Fibroblast of lung (primary cell): ENCODE results near the gene NMNAT3. TPM values are rescaled to one million over a fixed set of nuclear protein-coding genes. Genes with fewer than 3 reads are reported as not detected.

Source experiments
- DNase-seq, 2 donors: peaks; one replicate each; pipeline versions ENCODE4 v3.0.0 to v3.0.0-alpha.2; 2010; ENCODE audit warnings: low read depth in 2 of 2
- H2AFZ ChIP-seq: 2 replicates; pipeline ENCODE4 v1.5.1; 2012; ENCODE audit warnings: low read length, control low read depth, inconsistent platforms
- H3K27ac ChIP-seq: 2 replicates; pipeline ENCODE4 v1.5.1; 2011; ENCODE audit warnings: low read length, control low read depth; ENCODE audit not compliant: insufficient read depth
- H3K27me3 ChIP-seq: 2 replicates; pipeline ENCODE4 v1.5.1; 2011; ENCODE audit warnings: mild to moderate bottlenecking, low read length; ENCODE audit not compliant: control insufficient read depth, insufficient read depth
- H3K36me3 ChIP-seq: 2 replicates; pipeline ENCODE4 v1.5.1; 2011; ENCODE audit warnings: low read length; ENCODE audit not compliant: control insufficient read depth, insufficient read depth
- H3K4me1 ChIP-seq: 2 replicates; pipeline ENCODE4 v1.5.1; 2011; ENCODE audit warnings: low read length; ENCODE audit not compliant: control insufficient read depth, insufficient read depth; ENCODE audit errors: extremely low read depth
- H3K4me2 ChIP-seq: 2 replicates; pipeline ENCODE4 v1.5.1; 2011; ENCODE audit warnings: low read length, control low read depth; ENCODE audit not compliant: insufficient read depth; ENCODE audit errors: extremely low read depth
- H3K4me3 ChIP-seq, 4 experiments: fragments of 200-600 bp in 1 of 4; sonication (generic) in 1 of 4; replicated peaks in 1 of 4; 2 replicates each; pipeline ENCODE4 v1.5.1; 2011 to 2016; ENCODE audit warnings: low read length in 4 of 4, low read depth in 3 of 4, mild to moderate bottlenecking in 3 of 4, control low read depth in 2 of 4, inconsistent platforms in 1 of 4, mixed read lengths in 1 of 4; ENCODE audit not compliant: insufficient read depth in 1 of 4; ENCODE audit errors: control extremely low read depth in 1 of 4
- H3K79me2 ChIP-seq: 2 replicates; pipeline ENCODE4 v1.5.1; 2012; ENCODE audit warnings: mild to moderate bottlenecking, low read length, inconsistent platforms; ENCODE audit not compliant: control insufficient read depth, insufficient read depth
- H3K9ac ChIP-seq: 2 replicates; pipeline ENCODE4 v1.5.1; 2011; ENCODE audit warnings: mild to moderate bottlenecking, low read length, control low read depth; ENCODE audit not compliant: insufficient read depth
- H3K9me3 ChIP-seq: 2 replicates; pipeline ENCODE4 v1.5.1; 2012; ENCODE audit warnings: low read depth, low read length; ENCODE audit not compliant: control insufficient read depth, insufficient read depth
- H4K20me1 ChIP-seq: 2 replicates; pipeline ENCODE4 v1.5.1; 2011; ENCODE audit warnings: low read length; ENCODE audit not compliant: control insufficient read depth, insufficient read depth; ENCODE audit errors: extremely low read depth
- CTCF ChIP-seq, 2 donors: IDR thresholded peaks in 1 of 2; conservative IDR thresholded peaks in 1 of 2; 1 replicate in 1 of 2; 2 replicates in 1 of 2; pipeline ENCODE4 v1.5.1; 2011 to 2012; ENCODE audit warnings: low read length in 2 of 2, control low read depth in 1 of 2, inconsistent platforms in 1 of 2, low read depth in 1 of 2, mild to moderate bottlenecking in 1 of 2
- EZH2 ChIP-seq: IDR thresholded peaks from 2 replicates; pipeline ENCODE4 v1.5.1; 2012; ENCODE audit warnings: low read length, control low read depth, mild to moderate bottlenecking; ENCODE audit errors: missing control alignments
- polyA plus RNA-seq, 2 donors: library from polyadenylated mRNA; depleted of rRNA in 1 of 2; stranded (reverse) in 1 of 2; unstranded in 1 of 2; fragments of >200 nt; gene quantifications; 2 replicates each; pipeline ENCODE4 v1.2.1, GENCODE V29; 2011 to 2012; ENCODE audit warnings: missing spikeins in 1 of 2
- total RNA-seq: library from RNA; depleted of rRNA; stranded (reverse); fragments of >200 nt; gene quantifications from 2 replicates; pipeline ENCODE4 v1.2.1, GENCODE V29; 2014

Gene NMNAT3
- total and polyA plus RNA-seq, 2 donors (not counting 1 experiment from before 2014, with no cell fraction given), result 0.68 to 2.5 TPM

GRCh38 chr3:139716908-139717485 lies 39.2 kb upstream of the NMNAT3 start:
- Histone ChIP-seq H3K79me2 (no peaks in the 10 kb centered on the region), H4K20me1 (no peaks in the 10 kb centered on the region), H3K4me3 (no peak overlapping the region), H3K27ac (no peak overlapping the region), H3K9me3 (no peaks in the 10 kb centered on the region), H3K36me3 (no peaks in the 10 kb centered on the region), H3K4me1 (no peaks in the 10 kb centered on the region), H3K27me3 (no peaks in the 10 kb centered on the region), H2AFZ (no peak overlapping the region), H3K4me2 (no peak overlapping the region), H3K9ac (no peak overlapping the region)
- no peak for TF ChIP-seq CTCF (conservative IDR thresholded peaks at IDR 0.05 in 1 of 2, IDR thresholded peaks at IDR 0.05 in 1 of 2; ENCODE audit: low read depth in 1 of 2, low read length in 2 of 2)
- no peak for TF ChIP-seq EZH2
- no peak for DNase-seq

GRCh38 chr3:139715743-139716360 lies 38.1 kb upstream of the NMNAT3 start:
- Histone ChIP-seq H3K36me3 (no peaks in the 10 kb centered on the region), H2AFZ (no peak overlapping the region), H3K27ac (no peak overlapping the region), H3K79me2 (no peaks in the 10 kb centered on the region), H3K4me2 (no peak overlapping the region), H3K4me3 (no peak overlapping the region), H3K4me1 (no peaks in the 10 kb centered on the region), H3K27me3 (no peaks in the 10 kb centered on the region), H3K9me3 (no peaks in the 10 kb centered on the region), H4K20me1 (no peaks in the 10 kb centered on the region), H3K9ac (no peak overlapping the region)
- DNase-seq, result no peak
- TF ChIP-seq EZH2, result no peak
- TF ChIP-seq CTCF (conservative IDR thresholded peaks at IDR 0.05 in 1 of 2, IDR thresholded peaks at IDR 0.05 in 1 of 2; ENCODE audit: low read depth in 1 of 2, low read length in 2 of 2), result no peak

GRCh38 chr3:139715166-139715565 lies 37.4 kb upstream of the NMNAT3 start:
- Histone ChIP-seq H3K36me3 (no peaks in the 10 kb centered on the region), H3K27ac (no peak overlapping the region)

More at GRCh38 chr3:139715166-139715565, 37.4 kb upstream of the NMNAT3 start:
- H3K79me2 ChIP-seq, result no peaks in the 10 kb centered on the region
- TF ChIP-seq EZH2, result no peak
- TF ChIP-seq CTCF (conservative IDR thresholded peaks at IDR 0.05 in 1 of 2, IDR thresholded peaks at IDR 0.05 in 1 of 2; ENCODE audit: low read depth in 1 of 2, low read length in 2 of 2), result no peak
- H3K27me3 ChIP-seq, result no peaks in the 10 kb centered on the region
- no peaks in the 10 kb centered on the region for H4K20me1 ChIP-seq
- H3K9me3 ChIP-seq, result no peaks in the 10 kb centered on the region
- DNase-seq, result no peak
- no peak overlapping the region for H2AFZ ChIP-seq
- no peak overlapping the region for H3K4me3 ChIP-seq
- no peak overlapping the region for H3K9ac ChIP-seq
- H3K4me1 ChIP-seq, result no peaks in the 10 kb centered on the region
- no peak overlapping the region for H3K4me2 ChIP-seq
